Ovary (tissue), 9 donors: Measurements from ENCODE around the gene RIN3. TPM values are rescaled to one million over a fixed set of nuclear protein-coding genes. Genes with fewer than 3 reads are reported as not detected.
A peak's percentile ranks its signal among the peaks of the same experiment; 100 is the strongest.

Source experiments
- DNase-seq, 5 donors: peaks; one replicate each; pipeline ENCODE4 v3.0.0-alpha.2; 2019 to 2020
- H3K27ac ChIP-seq, 2 donors: fragments of 200-600 bp; one replicate each; pipeline versions ENCODE4 v1.5.1 to v1.8.0; 2019 to 2022
- H3K27me3 ChIP-seq: fragments of 200-600 bp; one replicate; pipeline ENCODE4 v1.8.0; 2022
- H3K36me3 ChIP-seq: fragments of 200-600 bp; sonication (generic); one replicate; pipeline ENCODE4 v1.5.1; 2019
- H3K4me1 ChIP-seq: one replicate; pipeline ENCODE4 v1.8.1; 2013; ENCODE audit warnings: mild to moderate bottlenecking, moderate library complexity; ENCODE audit not compliant: insufficient read depth
- H3K4me3 ChIP-seq: fragments of 200-600 bp; sonication (generic); one replicate; pipeline ENCODE4 v1.5.1; 2017
- H3K9me3 ChIP-seq, 2 donors: fragments of 200-600 bp in 1 of 2; sonication (generic) in 1 of 2; one replicate each; pipeline versions ENCODE4 v1.5.1 to v1.8.1; 2013 to 2019; ENCODE audit warnings: mild to moderate bottlenecking in 1 of 2, moderate library complexity in 1 of 2
- EP300 ChIP-seq: sonication (generic); formaldehyde crosslinking; IDR thresholded peaks from one replicate; pipeline ENCODE4 v1.6.1; 2017; ENCODE audit warnings: antibody characterized with exemption
- POLR2A ChIP-seq: fragments of 450-650 bp; IDR thresholded peaks from one replicate; pipeline ENCODE4 v1.6.1; 2017; ENCODE audit warnings: antibody characterized with exemption, mild to moderate bottlenecking, moderate library complexity
- WGBS, 3 donors: extraction: QIAGEN DNeasy Blood & Tissue Kit in 1 of 3; methylation state at CpG; one replicate each; pipeline versions ENCODE4 v1.1.5 to v1.1.7; 2013 to 2017; 5-methylcytosine and 5-hydroxymethylcytosine counted together
- intact Hi-C, 4 donors: fragments of 100-400 bp; cut with DNase I; formaldehyde crosslinking; loops; one replicate each; pipeline versions ENCODE4 v1.11.0 to v1.15.1; 2022 to 2023
- polyA plus RNA-seq, 2 donors: library from polyadenylated mRNA; stranded (reverse); fragments of 200-250 nt in 1 of 2; fragments of 350-450 nt in 1 of 2; fragmentation: Illumina TruSeq in 1 of 2; extraction: RNeasy Lipid Tissue Mini Kit (QIAGEN cat#74804) in 1 of 2; gene quantifications; one replicate each; pipeline ENCODE4 v1.2.3, GENCODE V29; 2013 to 2014
- total RNA-seq, 7 donors: library from RNA; depleted of rRNA in 2 of 7; stranded (reverse); fragments of >200 nt in 2 of 7; fragmentation: NEBNext Ultra II Directional in 3 of 7; extraction: Animal tissue kit (Norgen Biotek cat#: 25700) in 3 of 7; gene quantifications; one replicate each; pipeline versions ENCODE4 v1.1.0 to v1.2.4, GENCODE V29; 2016 to 2023
- TF ChIP-seq, protein P1 (sequence below), 3 donors: fragments of 450-650 bp in 2 of 3; fragments of 200-600 bp in 1 of 3; IDR thresholded peaks; one replicate each; pipeline versions ENCODE4 v1.5.1 to v1.8.0; 2016 to 2022; ENCODE audit warnings: antibody characterized with exemption in 3 of 3, mild to moderate bottlenecking in 1 of 3
- donor health status: DM: no; HTN: no; CAD: no; lungs with moderate emphysema.
- donor health status: DM: no; HTN: no; CAD: no.
- donor health status: Bipolar disorder and iron deficiency.
- donor health status: DM: yes; HTN: yes; CAD: no.
- donor health status: DM: no; HTN: no; CAD: no.
- donor health status: DM: yes; HTN: yes; CAD: no.

The RIN3 gene
- total and polyA plus RNA-seq, 9 donors: 3.8 to 27.9 (median 13.9) TPM

- no peaks in the 10 kb centered on the region for H3K9me3 ChIP-seq
- H3K36me3 ChIP-seq: no peaks in the 10 kb centered on the region
- DNase-seq: peak; percentile 93 to 96 (median 95)
- H3K27me3 ChIP-seq: no peaks in the 10 kb centered on the region
- peak overlapping the region; percentile 41 to 84 for H3K27ac ChIP-seq
- no peak overlapping the region for H3K4me3 ChIP-seq
- 1 to 2% (median 1%) methylated on average over 6 of the region's 6 CpGs for WGBS, 3 donors
- TF ChIP-seq EP300 (no peak), POLR2A (no peak)
- TF ChIP-seq, protein P1, sequence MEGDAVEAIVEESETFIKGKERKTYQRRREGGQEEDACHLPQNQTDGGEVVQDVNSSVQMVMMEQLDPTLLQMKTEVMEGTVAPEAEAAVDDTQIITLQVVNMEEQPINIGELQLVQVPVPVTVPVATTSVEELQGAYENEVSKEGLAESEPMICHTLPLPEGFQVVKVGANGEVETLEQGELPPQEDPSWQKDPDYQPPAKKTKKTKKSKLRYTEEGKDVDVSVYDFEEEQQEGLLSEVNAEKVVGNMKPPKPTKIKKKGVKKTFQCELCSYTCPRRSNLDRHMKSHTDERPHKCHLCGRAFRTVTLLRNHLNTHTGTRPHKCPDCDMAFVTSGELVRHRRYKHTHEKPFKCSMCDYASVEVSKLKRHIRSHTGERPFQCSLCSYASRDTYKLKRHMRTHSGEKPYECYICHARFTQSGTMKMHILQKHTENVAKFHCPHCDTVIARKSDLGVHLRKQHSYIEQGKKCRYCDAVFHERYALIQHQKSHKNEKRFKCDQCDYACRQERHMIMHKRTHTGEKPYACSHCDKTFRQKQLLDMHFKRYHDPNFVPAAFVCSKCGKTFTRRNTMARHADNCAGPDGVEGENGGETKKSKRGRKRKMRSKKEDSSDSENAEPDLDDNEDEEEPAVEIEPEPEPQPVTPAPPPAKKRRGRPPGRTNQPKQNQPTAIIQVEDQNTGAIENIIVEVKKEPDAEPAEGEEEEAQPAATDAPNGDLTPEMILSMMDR (IDR thresholded peaks at IDR 0.05): no peak
- intact Hi-C loops: no loop called here
- H3K4me1 ChIP-seq: peaks cover 15% of the 10 kb centered on the region
Observed at GRCh38 chr14:92540472-92541048, 27.0 kb downstream of the RIN3 start.

- H3K9me3 ChIP-seq: no peaks in the 10 kb centered on the region
- H3K36me3 ChIP-seq: no peaks in the 10 kb centered on the region
- H3K4me1 ChIP-seq: peaks cover 15% of the 10 kb centered on the region
- no peak overlapping the region for H3K4me3 ChIP-seq
- WGBS, 3 donors: 73 to 85% (median 83%) methylated on average over 8 of the region's 8 CpGs
- intact Hi-C loops: no loop called here
- H3K27me3 ChIP-seq: no peaks in the 10 kb centered on the region
- H3K27ac ChIP-seq: no peak overlapping the region
- no peak for DNase-seq
- TF ChIP-seq POLR2A (no peak), EP300 (no peak)
- TF ChIP-seq, protein P1 (IDR thresholded peaks at IDR 0.05): no peak
Observed at GRCh38 chr14:92542766-92543554, 29.4 kb downstream of the RIN3 start.

DNA sequence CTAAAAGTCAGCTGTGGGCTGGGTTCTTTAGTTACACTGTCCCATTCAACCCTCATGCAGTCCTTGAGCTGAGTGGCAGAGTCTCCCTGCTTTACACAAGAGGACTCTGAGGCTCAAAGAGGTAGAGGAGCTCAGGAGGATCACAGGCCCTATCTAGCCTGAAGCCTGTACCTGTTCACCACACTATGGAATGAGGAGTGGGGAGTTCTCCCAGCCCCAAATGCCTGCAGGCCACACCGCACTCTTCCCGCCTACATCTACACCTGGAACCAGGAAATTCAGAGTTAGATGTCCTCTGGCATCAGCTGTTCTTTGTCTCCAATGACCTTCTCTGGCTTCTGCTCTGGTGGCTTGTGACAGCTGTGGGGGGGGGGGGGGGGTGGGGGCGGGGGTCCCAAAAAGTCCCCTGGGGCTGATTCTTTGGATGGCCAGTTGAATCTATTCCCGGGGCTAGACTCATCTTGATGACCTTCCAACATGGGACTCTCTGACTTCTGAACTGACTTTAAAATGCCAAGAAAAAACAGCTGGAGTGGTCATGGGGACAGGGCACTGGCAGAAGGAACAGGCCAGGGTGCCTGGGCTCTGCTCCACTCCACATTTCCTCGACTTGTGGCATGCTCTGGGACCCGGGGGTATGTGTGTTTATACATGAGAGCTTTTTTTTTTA, 30.6 kb downstream of the RIN3 start:
- H3K36me3 ChIP-seq: no peaks in the 10 kb centered on the region
- H3K9me3 ChIP-seq: no peaks in the 10 kb centered on the region
- no peak overlapping the region for H3K4me3 ChIP-seq
- no peaks in the 10 kb centered on the region for H3K27me3 ChIP-seq
- intact Hi-C loops: loop anchor here in 1 of 4 donors (1.0 kb wide), 1 partner anchor 98 kb away; no protein-coding TSS in a partner anchor
- H3K27ac ChIP-seq: no peak overlapping the region
- TF ChIP-seq EP300 (no peak), POLR2A (no peak)
- TF ChIP-seq, protein P1 (IDR thresholded peaks at IDR 0.05): no peak
- peaks cover 17% of the 10 kb centered on the region for H3K4me1 ChIP-seq
- WGBS, 3 donors: 60 to 65% (median 61%) methylated on average over 6 of the region's 6 CpGs
- no peak for DNase-seq

DNA sequence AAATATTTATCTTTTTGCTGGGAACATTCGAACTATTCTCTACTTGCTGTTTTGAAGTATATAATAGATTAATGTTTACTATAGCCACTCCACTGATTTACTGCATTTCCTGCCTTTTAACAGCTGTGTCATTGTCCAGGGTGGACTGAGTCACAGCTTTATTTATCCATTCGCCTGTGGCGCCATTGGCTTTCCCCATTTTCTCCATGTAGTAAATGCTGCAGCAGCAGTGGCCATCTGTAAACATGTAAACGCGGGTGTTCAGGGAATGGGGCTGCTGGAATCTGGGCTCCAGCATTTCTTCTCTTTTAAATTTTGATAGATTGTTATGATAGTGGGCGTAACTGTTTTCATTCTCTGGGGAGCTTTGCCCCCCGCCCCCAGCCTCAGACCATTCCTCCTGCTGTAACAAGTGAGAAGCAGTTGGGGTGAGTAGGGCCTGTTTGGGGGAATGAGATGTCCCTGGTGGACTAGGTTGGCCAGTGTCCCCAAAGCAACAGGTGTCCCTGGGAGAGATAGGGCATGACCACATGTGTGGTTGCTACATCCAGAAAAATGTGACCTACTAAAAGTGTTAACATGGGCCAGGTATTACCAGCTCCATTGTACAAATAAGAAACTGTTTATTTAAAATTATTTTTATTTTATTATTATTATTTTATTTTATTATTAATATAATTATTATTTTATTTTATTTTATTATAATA, 32.9 kb downstream of the RIN3 start:
- no peak overlapping the region for H3K27ac ChIP-seq
- 90 to 94% (median 91%) methylated on average over 7 of the region's 7 CpGs for WGBS, 3 donors
- H3K27me3 ChIP-seq: no peaks in the 10 kb centered on the region
- no peaks in the 10 kb centered on the region for H3K36me3 ChIP-seq
- TF ChIP-seq EP300 (no peak), POLR2A (no peak)
- TF ChIP-seq, protein P1 (IDR thresholded peaks at IDR 0.05): no peak
- no peak for DNase-seq
- intact Hi-C loops: no loop called here
- no peaks in the 10 kb centered on the region for H3K9me3 ChIP-seq
- no peak overlapping the region for H3K4me3 ChIP-seq
- peaks cover 6% of the 10 kb centered on the region for H3K4me1 ChIP-seq
